Mucosa of stomach (tissue), 1 donor: ENCODE data around the gene MAST3.

Experiments used
- H3K27me3 ChIP-seq: one replicate; pipeline ENCODE4 v1.7.0; 2013; ENCODE audit warnings: mild to moderate bottlenecking, low read length; ENCODE audit not compliant: control insufficient read depth, insufficient read depth
- H3K36me3 ChIP-seq: one replicate; pipeline ENCODE4 v1.7.0; 2013; ENCODE audit warnings: low read length; ENCODE audit not compliant: control insufficient read depth, insufficient read depth
- H3K4me1 ChIP-seq: one replicate; pipeline ENCODE4 v1.7.0; 2013; ENCODE audit warnings: mild to moderate bottlenecking, low read length; ENCODE audit not compliant: control insufficient read depth, insufficient read depth
- H3K4me3 ChIP-seq: one replicate; pipeline ENCODE4 v1.7.0; 2013; ENCODE audit warnings: low read length
- H3K9ac ChIP-seq: one replicate; pipeline ENCODE4 v1.7.0; 2013; ENCODE audit warnings: mild to moderate bottlenecking, low read length, moderate library complexity
- H3K9me3 ChIP-seq: one replicate; pipeline ENCODE4 v1.7.0; 2013; ENCODE audit warnings: mild to moderate bottlenecking, low read length, moderate library complexity; ENCODE audit not compliant: control insufficient read depth
- donor health status: Pancreatic carcinoma.

Gene MAST3

GRCh38 chr19:18192673-18193387 is 95.3 kb downstream of the MAST3 start, which contains the start of gene MPV17L2:
MPV17L2 (plus strand) TSS chr19:18193218; CDS start chr19:18193282, 64 bp downstream.
- no peaks in the 10 kb centered on the region for H3K9me3 ChIP-seq
- H3K27me3 ChIP-seq, result no peaks in the 10 kb centered on the region
- H3K9ac ChIP-seq, result peak within 1 kb of the TSS; percentile 75
- H3K4me1 ChIP-seq, result peaks cover 14% of the 10 kb centered on the region
- no peaks in the 10 kb centered on the region for H3K36me3 ChIP-seq
- H3K4me3 ChIP-seq, result peak within 1 kb of the TSS; percentile 74

GRCh38 chr19:18193388-18194180 is 96.0 kb downstream of the MAST3 start:
- H3K36me3 ChIP-seq, result no peaks in the 10 kb centered on the region

DNA sequence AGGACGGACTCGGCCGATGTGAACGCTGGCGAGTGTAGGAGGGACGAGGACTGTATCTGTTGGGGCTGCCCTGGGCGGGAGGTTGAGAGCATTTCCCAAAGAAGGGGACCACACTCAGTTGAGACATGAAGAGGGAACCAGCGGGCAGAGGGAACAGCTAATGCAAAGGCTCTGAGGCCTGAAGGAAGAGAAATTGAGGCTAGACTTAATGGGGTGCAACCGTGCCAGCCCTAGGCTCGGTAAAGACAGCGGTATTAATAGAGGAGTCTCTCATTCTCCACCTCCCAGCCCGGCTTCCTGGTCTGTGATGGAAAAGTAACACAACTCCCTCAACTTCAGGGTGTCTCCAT is 96.6 kb downstream of the MAST3 start:
- no peaks in the 10 kb centered on the region for H3K27me3 ChIP-seq
- no peaks in the 10 kb centered on the region for H3K36me3 ChIP-seq
- peaks cover 14% of the 10 kb centered on the region for H3K4me1 ChIP-seq
- peak overlapping the region; percentile 74 for H3K4me3 ChIP-seq
- no peaks in the 10 kb centered on the region for H3K9me3 ChIP-seq
- no peak overlapping the region for H3K9ac ChIP-seq

More at GRCh38 chr19:18193388-18194180, 96.0 kb downstream of the MAST3 start:
- Histone ChIP-seq H3K4me3 (peak overlapping the region; percentile 74), H3K27me3 (no peaks in the 10 kb centered on the region), H3K9ac (peak overlapping the region; percentile 69), H3K4me1 (peaks cover 14% of the 10 kb centered on the region), H3K9me3 (no peaks in the 10 kb centered on the region)

- Histone ChIP-seq H3K36me3 (no peaks in the 10 kb centered on the region), H3K27me3 (no peaks in the 10 kb centered on the region), H3K9me3 (no peaks in the 10 kb centered on the region), H3K9ac (no peak overlapping the region), H3K4me1 (peaks cover 14% of the 10 kb centered on the region), H3K4me3 (no peak overlapping the region)
These were observed 97.1 kb downstream of the MAST3 start for GRCh38 chr19:18194554-18195238.

DNA sequence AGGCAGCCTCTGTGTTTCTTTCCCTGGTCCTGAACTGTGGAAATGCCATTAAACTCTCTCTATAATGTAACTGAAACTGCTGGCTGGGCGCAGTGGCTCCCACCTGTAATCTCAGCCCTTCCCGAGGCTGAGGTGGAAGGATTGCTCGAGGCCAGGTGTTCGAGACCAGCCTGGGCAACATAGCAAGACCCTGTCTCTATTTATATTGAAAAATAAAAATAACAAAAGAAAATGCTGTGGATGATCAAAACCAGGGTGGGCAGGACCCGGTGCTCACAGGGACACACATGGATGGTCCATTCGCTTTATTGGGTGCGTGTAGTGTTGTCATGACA is 98.9 kb downstream of the MAST3 start:
- no peak overlapping the region for H3K4me3 ChIP-seq
- H3K4me1 ChIP-seq, result peaks cover 14% of the 10 kb centered on the region
- no peaks in the 10 kb centered on the region for H3K27me3 ChIP-seq
- no peaks in the 10 kb centered on the region for H3K9me3 ChIP-seq
- H3K9ac ChIP-seq, result no peak overlapping the region
- H3K36me3 ChIP-seq, result no peaks in the 10 kb centered on the region

- H3K9ac ChIP-seq, result no peak overlapping the region
- H3K4me1 ChIP-seq, result peaks cover 14% of the 10 kb centered on the region
- H3K36me3 ChIP-seq, result no peaks in the 10 kb centered on the region
- H3K9me3 ChIP-seq, result no peaks in the 10 kb centered on the region
- no peaks in the 10 kb centered on the region for H3K27me3 ChIP-seq
- no peak overlapping the region for H3K4me3 ChIP-seq
These were observed 99.7 kb downstream of the MAST3 start for GRCh38 chr19:18197306-18197705.

GRCh38 chr19:18197941-18198340 is 100.4 kb downstream of the MAST3 start:
- no peak overlapping the region for H3K9ac ChIP-seq
- peaks cover 18% of the 10 kb centered on the region for H3K4me1 ChIP-seq
- no peaks in the 10 kb centered on the region for H3K9me3 ChIP-seq
- no peaks in the 10 kb centered on the region for H3K27me3 ChIP-seq
- no peak overlapping the region for H3K4me3 ChIP-seq
- H3K36me3 ChIP-seq, result no peaks in the 10 kb centered on the region

DNA sequence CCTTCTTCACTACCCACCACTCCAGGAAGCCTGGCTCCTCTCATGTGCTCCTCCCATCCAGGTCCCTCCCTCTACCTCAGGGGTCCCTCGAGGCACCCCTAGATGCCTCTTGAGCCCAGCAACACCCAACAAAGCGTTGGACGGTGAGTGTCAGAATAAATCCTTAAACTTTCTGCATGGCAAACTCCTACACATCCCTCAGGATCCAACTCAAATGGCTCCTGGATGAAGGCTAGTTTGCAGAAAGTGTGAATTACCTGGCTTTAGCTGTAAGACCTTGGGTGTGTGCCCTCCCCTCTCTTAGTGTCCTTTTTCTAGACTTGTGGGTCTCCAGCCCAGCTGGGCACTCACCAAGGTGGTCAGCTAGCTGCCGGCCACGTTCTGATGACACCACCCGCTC is 100.8 kb downstream of the MAST3 start:
- no peak overlapping the region for H3K9ac ChIP-seq
- no peaks in the 10 kb centered on the region for H3K36me3 ChIP-seq
- H3K4me3 ChIP-seq, result no peak overlapping the region
- H3K4me1 ChIP-seq, result peaks cover 21% of the 10 kb centered on the region
- H3K27me3 ChIP-seq, result no peaks in the 10 kb centered on the region
- H3K9me3 ChIP-seq, result no peaks in the 10 kb centered on the region
